H1 (cell line): ENCODE results near the gene LMBR1. TPM values are rescaled to one million over a fixed set of nuclear protein-coding genes. Genes with fewer than 3 reads are reported as not detected.

Experiments used
- CTCF ChIA-PET: fragments of 300-600 bp; sonication (Branson Sonifier 250); formaldehyde crosslinking; loops from one replicate; lab custom pipeline; 2021; ENCODE audit not compliant: partially characterized antibody; lab: Charles Lee
- POLR2A ChIA-PET: fragments of 300-600 bp; sonication (Branson Sonifier 250); formaldehyde crosslinking; loops from one replicate; lab custom pipeline; 2021; ENCODE audit warnings: inconsistent platforms; ENCODE audit not compliant: partially characterized antibody; lab: Charles Lee
- DNase-seq, 2 experiments: peaks; one replicate each; pipeline versions ENCODE4 v3.0.0 to v3.0.0-alpha.2; 2010 to 2022; ENCODE audit warnings: low spot score in 2 of 2, low read depth in 1 of 2, mixed read lengths in 1 of 2
- FAIRE-seq: peaks from 2 replicates; lab custom pipeline; 2011; peaks lifted over from hg19 to GRCh38; lab: Jason Lieb, UNC
- H2AFZ ChIP-seq: 2 replicates; pipeline ENCODE4 v1.8.1; 2012; ENCODE audit warnings: low read length, inconsistent platforms
- H2AK5ac ChIP-seq: 2 replicates; pipeline ENCODE4 v1.6.1; 2013; ENCODE audit warnings: low read depth, low read length
- H2BK120ac ChIP-seq: replicated peaks from 2 replicates; pipeline ENCODE3; 2013; ENCODE audit warnings: low read depth, low read length, inconsistent platforms
- H2BK12ac ChIP-seq: 2 replicates; pipeline ENCODE4 v1.6.1; 2013; ENCODE audit warnings: low read depth, low read length
- H2BK15ac ChIP-seq: 2 replicates; pipeline ENCODE4 v1.6.1; 2013; ENCODE audit warnings: low read length
- H2BK20ac ChIP-seq: 2 replicates; pipeline ENCODE4 v1.6.1; 2013; ENCODE audit warnings: low read length
- H2BK5ac ChIP-seq: 2 replicates; pipeline ENCODE4 v1.6.1; 2013; ENCODE audit warnings: low read depth, low read length
- H3K14ac ChIP-seq: 2 replicates; pipeline ENCODE4 v1.6.1; 2013; ENCODE audit warnings: inconsistent platforms; ENCODE audit not compliant: insufficient read length
- H3K18ac ChIP-seq: 2 replicates; pipeline ENCODE4 v1.6.1; 2013; ENCODE audit warnings: low read length; ENCODE audit errors: extremely low read depth
- H3K23ac ChIP-seq: 2 replicates; pipeline ENCODE4 v1.6.1; 2013; ENCODE audit warnings: inconsistent platforms; ENCODE audit not compliant: insufficient read length
- H3K23me2 ChIP-seq: 2 replicates; pipeline ENCODE4 v1.6.1; 2013; ENCODE audit warnings: low read depth, low read length
- H3K27ac ChIP-seq: 2 replicates; pipeline ENCODE4 v1.6.1; 2011; ENCODE audit warnings: low read depth, low read length, inconsistent platforms
- H3K27me3 ChIP-seq, 4 experiments: replicated peaks in 1 of 4; 1 replicate in 1 of 4; 2 replicates in 3 of 4; pipeline versions ENCODE4 v1.6.1 to v1.8.1; 2011 to 2013; ENCODE audit warnings: low read length in 3 of 4, mild to moderate bottlenecking in 3 of 4, inconsistent platforms in 2 of 4, mixed read lengths in 2 of 4, moderate library complexity in 1 of 4; ENCODE audit not compliant: control insufficient read depth in 3 of 4, insufficient read depth in 3 of 4; ENCODE audit errors: extremely low read depth in 1 of 4
- H3K36me3 ChIP-seq, 4 experiments: 2 replicates each; pipeline versions ENCODE4 v1.6.1 to v1.8.1; 2011 to 2013; ENCODE audit warnings: mild to moderate bottlenecking in 4 of 4, low read length in 3 of 4, moderate library complexity in 2 of 4, control low read depth in 1 of 4, inconsistent platforms in 1 of 4; ENCODE audit not compliant: insufficient read depth in 4 of 4, control insufficient read depth in 2 of 4
- H3K4ac ChIP-seq: replicated peaks from 2 replicates; pipeline ENCODE3; 2013; ENCODE audit warnings: low read length, low read depth, mixed read lengths, inconsistent platforms; ENCODE audit not compliant: insufficient read length
- H3K4me1 ChIP-seq, 4 experiments: replicated peaks in 1 of 4; 1 replicate in 1 of 4; 2 replicates in 3 of 4; pipeline versions ENCODE4 v1.6.1 to v1.8.1; 2011 to 2013; ENCODE audit warnings: low read length in 3 of 4, inconsistent platforms in 2 of 4, mixed read lengths in 1 of 4; ENCODE audit not compliant: insufficient read depth in 4 of 4, control insufficient read depth in 3 of 4
- H3K4me2 ChIP-seq, 2 experiments: 2 replicates each; pipeline versions ENCODE4 v1.6.1 to v1.8.1; 2011 to 2013; ENCODE audit warnings: low read depth in 2 of 2, low read length in 2 of 2, control low read depth in 1 of 2, inconsistent platforms in 1 of 2, mild to moderate bottlenecking in 1 of 2; ENCODE audit not compliant: insufficient read depth in 1 of 2
- H3K4me3 ChIP-seq, 4 experiments: fragments of 200-600, 300-600 bp in 1 of 4; sonication (generic), shearing (Covaris generic), sonication (Bioruptor Twin) in 1 of 4; 2 replicates each; pipeline versions ENCODE4 v1.5.1 to v1.8.1; 2011 to 2016; ENCODE audit warnings: low read length in 4 of 4, low read depth in 3 of 4, control low read depth in 2 of 4, inconsistent platforms in 2 of 4, mild to moderate bottlenecking in 2 of 4, mixed read lengths in 1 of 4, moderate library complexity in 1 of 4; ENCODE audit not compliant: insufficient read depth in 2 of 4; ENCODE audit errors: extremely low read depth in 1 of 4
- H3K56ac ChIP-seq: replicated peaks from 2 replicates; pipeline ENCODE3; 2013; ENCODE audit warnings: low read depth, mild to moderate bottlenecking, mixed read lengths, low read length, inconsistent platforms; ENCODE audit not compliant: insufficient read length
- H3K79me1 ChIP-seq: 2 replicates; pipeline ENCODE4 v1.6.1; 2013; ENCODE audit warnings: low read depth, low read length, control low read depth
- H3K79me2 ChIP-seq, 2 experiments: 2 replicates each; pipeline versions ENCODE4 v1.6.1 to v1.8.1; 2012 to 2013; ENCODE audit warnings: low read length in 2 of 2, mild to moderate bottlenecking in 2 of 2, inconsistent platforms in 1 of 2; ENCODE audit not compliant: insufficient read depth in 2 of 2, control insufficient read depth in 1 of 2
- H3K9ac ChIP-seq, 4 experiments: replicated peaks in 1 of 4; 1 replicate in 1 of 4; 2 replicates in 3 of 4; pipeline versions ENCODE4 v1.6.1 to v1.8.1; 2011 to 2013; ENCODE audit warnings: low read depth in 3 of 4, low read length in 3 of 4, control low read depth in 2 of 4, mild to moderate bottlenecking in 2 of 4, moderate library complexity in 2 of 4, inconsistent platforms in 1 of 4; ENCODE audit errors: extremely low read depth in 1 of 4
- H3K9me3 ChIP-seq, 2 experiments: 2 replicates each; pipeline versions ENCODE4 v1.6.1 to v1.8.1; 2012 to 2013; ENCODE audit warnings: mild to moderate bottlenecking in 2 of 2, moderate library complexity in 2 of 2, control low read depth in 1 of 2, inconsistent platforms in 1 of 2, low read depth in 1 of 2, low read length in 1 of 2, mixed read lengths in 1 of 2; ENCODE audit not compliant: insufficient read depth in 2 of 2
- H4K20me1 ChIP-seq, 2 experiments: replicated peaks in 1 of 2; 2 replicates each; pipeline versions ENCODE3 to v1.8.1; 2011 to 2013; ENCODE audit warnings: inconsistent platforms in 2 of 2, low read length in 2 of 2, mild to moderate bottlenecking in 1 of 2; ENCODE audit not compliant: insufficient read depth in 2 of 2, control insufficient read depth in 1 of 2
- H4K5ac ChIP-seq: 2 replicates; pipeline ENCODE4 v1.6.1; 2013; ENCODE audit warnings: low read length, low read depth, mixed read lengths, inconsistent platforms; ENCODE audit not compliant: insufficient read length
- H4K8ac ChIP-seq: 2 replicates; pipeline ENCODE4 v1.8.0; 2013; ENCODE audit warnings: mild to moderate bottlenecking, moderate library complexity, low read length, inconsistent platforms; ENCODE audit not compliant: insufficient read depth; ENCODE audit errors: extremely low read depth
- H4K91ac ChIP-seq: replicated peaks from 2 replicates; pipeline ENCODE3; 2013; ENCODE audit warnings: low read length, mixed read lengths, inconsistent platforms; ENCODE audit not compliant: insufficient read length
- E2F6 ChIP-seq: IDR thresholded peaks from 2 replicates; pipeline ENCODE4 v1.6.1; 2012; ENCODE audit warnings: inconsistent platforms
- POLR2A ChIP-seq, 2 experiments: IDR thresholded peaks; 1 replicate in 1 of 2; 2 replicates in 1 of 2; pipeline ENCODE4 v1.6.1; 2011; ENCODE audit warnings: low read depth in 2 of 2, low read length in 2 of 2, mild to moderate bottlenecking in 2 of 2; ENCODE audit errors: control extremely low read depth in 1 of 2
- TBP ChIP-seq: IDR thresholded peaks from 2 replicates; pipeline ENCODE4 v1.6.1; 2011; ENCODE audit warnings: low read depth, low read length, improper control_type of control experiment
- WGBS, 2 experiments: shearing (Covaris generic) in 1 of 2; methylation state at CpG; one replicate each; pipeline versions ENCODE4 v1.1.6 to v1.1.7; 2013 to 2015; ENCODE audit warnings: low lambda C conversion rate in 2 of 2, mixed read lengths in 2 of 2, inconsistent platforms in 1 of 2, low coverage in 1 of 2, missing lambda C conversion rate in 1 of 2; ENCODE audit not compliant: insufficient replicate concordance in 2 of 2, insufficient coverage in 1 of 2, insufficient read length in 1 of 2; ENCODE audit errors: extremely low coverage in 1 of 2, missing lambda C conversion rate in 1 of 2; 5-methylcytosine and 5-hydroxymethylcytosine counted together
- polyA plus RNA-seq, 7 experiments: library from polyadenylated mRNA; depleted of rRNA in 3 of 7; stranded (reverse) in 5 of 7; unstranded in 2 of 7; fragments of >200 nt in 5 of 7; fragments of 200-250 nt in 2 of 7; gene quantifications; 1 replicate in 5 of 7; 2 replicates in 1 of 7; 4 replicates in 1 of 7; pipeline versions ENCODE4 v1.2.1 to v1.2.3, GENCODE V29; 2011 to 2013; ENCODE audit warnings: missing spikeins in 2 of 7, mixed read lengths in 2 of 7
- total RNA-seq: library from RNA; stranded (reverse); fragmentation: NEBNext Ultra II Directional; extraction: Animal tissue kit (Norgen Biotek cat#: 25700); gene quantifications from 2 replicates; pipeline ENCODE4 v1.2.1, GENCODE V29; 2021

LMBR1 gene
- total and polyA plus RNA-seq, 2 of the 8 experiments (the other 6 are each of a cell fraction or from before 2014, with no cell fraction given) = 15.1 to 70.4 TPM

- 91% methylated on average over 3 of the region's 3 CpGs; no CpG with 5 or more reads in 1 of the 2 experiments for WGBS, 2 experiments
- Histone ChIP-seq H2BK5ac (no peak overlapping the region), H4K8ac (no peak overlapping the region), H2BK20ac (no peak overlapping the region), H3K23me2 (no peaks in the 10 kb centered on the region; the same call in 1 of the 2 replicates), H3K23ac (no peak overlapping the region), H3K9ac (no peak overlapping the region), H3K9me3 (no peaks in the 10 kb centered on the region), H3K79me1 (no peaks in the 10 kb centered on the region), H4K91ac (no peak overlapping the region), H2BK15ac (no peak overlapping the region), H4K5ac (no peak overlapping the region), H4K20me1 (peaks cover 3% of the 10 kb centered on the region in 2 experiments), H3K4me3 (no peak overlapping the region), H2AK5ac (no peak overlapping the region), H3K4ac (no peak overlapping the region), H3K4me1 (peaks cover 0 to 4% (median 2%) of the 10 kb centered on the region in 4 experiments; a peak in 3 of 7 replicates), H2BK120ac (no peak overlapping the region), H3K79me2 (no peaks in the 10 kb centered on the region), H3K14ac (no peak overlapping the region), H2BK12ac (no peak overlapping the region), H3K36me3 (peaks cover 0 to 2% (median 0%) of the 10 kb centered on the region in 4 experiments; a peak in 2 of 8 replicates), H2AFZ (no peak overlapping the region), H3K27ac (no peak overlapping the region), H3K18ac (no peak overlapping the region), H3K27me3 (no peaks in the 10 kb centered on the region), H3K4me2 (no peak overlapping the region), H3K56ac (no peak overlapping the region)
- TF ChIP-seq E2F6 = no peak
- no peak for TF ChIP-seq POLR2A (IDR thresholded peaks at IDR 0.05; ENCODE audit: control extremely low read depth in 1 of 2, low read depth in 2 of 2, low read length in 2 of 2)
- no peak for TF ChIP-seq TBP
- ChIA-PET POLR2A (no interaction called here), CTCF (interaction anchor here (0.5 to 2.6 kb wide), 4 partner anchors 11 to 211 kb away, joined by 3 to 9 read pairs (median 5); no protein-coding TSS in a partner anchor)
- no peak for DNase-seq
- FAIRE-seq = no peak
Measured at GRCh38 chr7:156764766-156765165, 128.2 kb downstream of the LMBR1 start.
